Measurements from ENCODE around the gene SLPI. TPM values are rescaled to one million over a fixed set of nuclear protein-coding genes. Genes with fewer than 3 reads are reported as not detected.

The SLPI gene
- total and polyA plus RNA-seq, 2 donors from 2014 or later, result 105 to 3,615 TPM

DNA sequence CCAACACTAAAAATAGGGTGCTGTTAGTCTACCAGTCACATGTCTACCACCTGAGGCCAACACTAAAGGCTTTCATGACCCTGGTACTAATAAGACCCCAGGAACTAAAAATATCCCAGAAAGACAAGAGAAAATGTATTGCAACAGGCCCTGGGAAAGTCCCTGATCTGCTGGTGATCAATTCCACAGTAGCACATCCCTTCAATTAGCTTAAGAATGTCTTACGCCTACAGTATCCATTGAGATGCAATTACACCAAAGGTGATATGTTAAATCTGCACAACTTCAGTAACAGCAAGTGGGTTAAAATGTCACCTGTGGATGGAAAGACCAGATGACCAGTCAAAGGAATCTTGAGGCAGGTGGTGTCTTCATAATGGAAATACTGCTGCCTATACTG is 44.4 kb downstream of the SLPI start:
- FAIRE-seq, result no peak
- Histone ChIP-seq H3K9ac (ENCODE audit: low read length in 3 of 3) (no peak overlapping the region), H3K9me3 (ENCODE audit: control insufficient read depth in 2 of 3, insufficient read depth in 1 of 3, low read length in 3 of 3) (no peaks in the 10 kb centered on the region), H3K27me3 (ENCODE audit: control insufficient read depth, insufficient read depth, low read length) (no peaks in the 10 kb centered on the region), H3K4me3 (ENCODE audit: low read length in 3 of 3) (no peak overlapping the region), H3K4me1 (ENCODE audit: control insufficient read depth in 2 of 3, insufficient read depth in 2 of 3, low read depth in 1 of 3, low read length in 3 of 3) (no peaks in the 10 kb centered on the region), H3K36me3 (ENCODE audit: control insufficient read depth in 2 of 3, insufficient read depth in 3 of 3, low read length in 3 of 3) (no peaks in the 10 kb centered on the region), H3K27ac (ENCODE audit: low read depth in 2 of 2, low read length in 2 of 2) (no peak overlapping the region)
- TF ChIP-seq, protein P1, sequence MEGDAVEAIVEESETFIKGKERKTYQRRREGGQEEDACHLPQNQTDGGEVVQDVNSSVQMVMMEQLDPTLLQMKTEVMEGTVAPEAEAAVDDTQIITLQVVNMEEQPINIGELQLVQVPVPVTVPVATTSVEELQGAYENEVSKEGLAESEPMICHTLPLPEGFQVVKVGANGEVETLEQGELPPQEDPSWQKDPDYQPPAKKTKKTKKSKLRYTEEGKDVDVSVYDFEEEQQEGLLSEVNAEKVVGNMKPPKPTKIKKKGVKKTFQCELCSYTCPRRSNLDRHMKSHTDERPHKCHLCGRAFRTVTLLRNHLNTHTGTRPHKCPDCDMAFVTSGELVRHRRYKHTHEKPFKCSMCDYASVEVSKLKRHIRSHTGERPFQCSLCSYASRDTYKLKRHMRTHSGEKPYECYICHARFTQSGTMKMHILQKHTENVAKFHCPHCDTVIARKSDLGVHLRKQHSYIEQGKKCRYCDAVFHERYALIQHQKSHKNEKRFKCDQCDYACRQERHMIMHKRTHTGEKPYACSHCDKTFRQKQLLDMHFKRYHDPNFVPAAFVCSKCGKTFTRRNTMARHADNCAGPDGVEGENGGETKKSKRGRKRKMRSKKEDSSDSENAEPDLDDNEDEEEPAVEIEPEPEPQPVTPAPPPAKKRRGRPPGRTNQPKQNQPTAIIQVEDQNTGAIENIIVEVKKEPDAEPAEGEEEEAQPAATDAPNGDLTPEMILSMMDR (IDR thresholded peaks at IDR 0.05; ENCODE audit: borderline replicate concordance, extremely low read depth, insufficient read depth), result no peak
- no peak for DNase-seq
- intact Hi-C loops (cut with DNase I), result no loop called here

DNA sequence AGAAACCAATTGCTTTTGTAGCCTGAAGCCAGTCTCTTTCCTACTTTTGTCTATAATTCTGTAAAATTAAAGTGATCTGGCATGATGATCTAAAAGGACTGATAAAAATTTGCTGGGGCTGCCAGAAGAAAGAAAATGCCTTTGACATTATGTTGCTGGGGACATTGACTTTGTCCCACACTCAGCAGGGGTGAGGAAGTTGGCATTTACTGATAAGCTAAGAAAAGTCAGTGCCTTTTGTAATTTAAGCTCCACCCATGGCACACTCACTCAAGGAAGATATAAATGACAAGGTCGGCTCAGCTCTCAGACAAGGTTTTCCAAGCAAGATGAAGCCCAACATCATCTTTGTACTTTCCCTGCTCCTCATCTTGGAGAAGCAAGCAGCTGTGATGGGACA is 47.6 kb downstream of the SLPI start, which contains the start of gene SEMG1:
SEMG1 (plus strand) TSS at position 309 of the 400 bp plus-strand sequence; CDS start at position 330, 21 bp downstream.
- peaks cover 0 to 14% (median 0%) of the 10 kb centered on the region in 3 donors for H3K9me3 ChIP-seq (ENCODE audit: control insufficient read depth in 2 of 3, insufficient read depth in 1 of 3, low read length in 3 of 3)
- no peak within 1 kb of the TSS for H3K9ac ChIP-seq (ENCODE audit: low read length in 3 of 3)
- no peak for DNase-seq
- no peak for FAIRE-seq
- H3K27ac ChIP-seq (ENCODE audit: low read depth in 2 of 2, low read length in 2 of 2), result no peak within 1 kb of the TSS
- H3K4me1 ChIP-seq (ENCODE audit: control insufficient read depth in 2 of 3, insufficient read depth in 2 of 3, low read depth in 1 of 3, low read length in 3 of 3), result no peaks in the 10 kb centered on the region
- H3K27me3 ChIP-seq (ENCODE audit: control insufficient read depth, insufficient read depth, low read length), result no peaks in the 10 kb centered on the region
- H3K36me3 ChIP-seq (ENCODE audit: control insufficient read depth in 2 of 3, insufficient read depth in 3 of 3, low read length in 3 of 3), result no peaks in the 10 kb centered on the region
- TF ChIP-seq, protein P1 (IDR thresholded peaks at IDR 0.05; ENCODE audit: borderline replicate concordance, extremely low read depth, insufficient read depth), result no peak
- intact Hi-C loops (cut with DNase I), result no loop called here
- no peak within 1 kb of the TSS for H3K4me3 ChIP-seq (ENCODE audit: low read length in 3 of 3)

Other genes with a start within 250 kb of the SLPI start
- 2.9 TPM for gene KCNS1, start 153.4 kb downstream of the SLPI start, total RNA-seq
- 0.19 TPM for gene KCNS1, start 153.4 kb downstream of the SLPI start, polyA plus RNA-seq (ENCODE audit: insufficient read depth, low read depth, low replicate concordance)
- 1.0 TPM for gene WFDC5, start 139.4 kb downstream of the SLPI start, total RNA-seq
- gene WFDC5, start 139.4 kb downstream of the SLPI start, polyA plus RNA-seq (ENCODE audit: insufficient read depth, low read depth, low replicate concordance), result not detected
- 1.4 TPM for gene WFDC12, start 130.1 kb downstream of the SLPI start, total RNA-seq
- not detected for gene WFDC12, start 130.1 kb downstream of the SLPI start, polyA plus RNA-seq (ENCODE audit: insufficient read depth, low read depth, low replicate concordance)
- 8.7 TPM for gene PI3, start 79.7 kb downstream of the SLPI start, total RNA-seq
- not detected for gene PI3, start 79.7 kb downstream of the SLPI start, polyA plus RNA-seq (ENCODE audit: insufficient read depth, low read depth, low replicate concordance)
- not detected for gene SEMG1, start 47.5 kb downstream of the SLPI start, total RNA-seq
- gene SEMG1, start 47.5 kb downstream of the SLPI start, polyA plus RNA-seq (ENCODE audit: insufficient read depth, low read depth, low replicate concordance), result not detected
- gene SEMG2, start 33.2 kb downstream of the SLPI start, total RNA-seq, result 0.16 TPM
- 0.80 TPM for gene SEMG2, start 33.2 kb downstream of the SLPI start, polyA plus RNA-seq (ENCODE audit: insufficient read depth, low read depth, low replicate concordance)
- gene RBPJL, start 52.3 kb upstream of the SLPI start, total RNA-seq, result not detected
- not detected for gene RBPJL, start 52.3 kb upstream of the SLPI start, polyA plus RNA-seq (ENCODE audit: insufficient read depth, low read depth, low replicate concordance)
- gene MATN4, start 53.7 kb upstream of the SLPI start, total RNA-seq, result 0.19 TPM
- 0.19 TPM for gene MATN4, start 53.7 kb upstream of the SLPI start, polyA plus RNA-seq (ENCODE audit: insufficient read depth, low read depth, low replicate concordance)
- 397 TPM for gene SDC4, start 93.9 kb upstream of the SLPI start, total RNA-seq
- gene SDC4, start 93.9 kb upstream of the SLPI start, polyA plus RNA-seq (ENCODE audit: insufficient read depth, low read depth, low replicate concordance), result 242 TPM
- 38.7 TPM for gene SYS1, start 108.6 kb upstream of the SLPI start, total RNA-seq
- 39.8 TPM for gene SYS1, start 108.6 kb upstream of the SLPI start, polyA plus RNA-seq (ENCODE audit: insufficient read depth, low read depth, low replicate concordance)
- gene TP53TG5, start 123.8 kb upstream of the SLPI start, total RNA-seq, result not detected
- gene TP53TG5, start 123.8 kb upstream of the SLPI start, polyA plus RNA-seq (ENCODE audit: insufficient read depth, low read depth, low replicate concordance), result not detected
- gene DBNDD2, start 153.7 kb upstream of the SLPI start, total RNA-seq, result 51.5 TPM
- gene DBNDD2, start 153.7 kb upstream of the SLPI start, polyA plus RNA-seq (ENCODE audit: insufficient read depth, low read depth, low replicate concordance), result 50.7 TPM
- gene PIGT, start 161.6 kb upstream of the SLPI start, total RNA-seq, result 90.9 TPM
- 95.0 TPM for gene PIGT, start 161.6 kb upstream of the SLPI start, polyA plus RNA-seq (ENCODE audit: insufficient read depth, low read depth, low replicate concordance)
- 2,874 TPM for gene WFDC2, start 215.2 kb upstream of the SLPI start, total RNA-seq
- gene WFDC2, start 215.2 kb upstream of the SLPI start, polyA plus RNA-seq (ENCODE audit: insufficient read depth, low read depth, low replicate concordance), result 1,908 TPM